Mesodermal cell (in vitro differentiated cells): ENCODE results near the gene TTC7B.

Experiments used
- H3K27ac ChIP-seq: 2 replicates; pipeline ENCODE4 v1.7.0; 2013; ENCODE audit warnings: mild to moderate bottlenecking, low read depth, low read length, moderate library complexity; ENCODE audit not compliant: severe bottlenecking
- H3K36me3 ChIP-seq: 2 replicates; pipeline ENCODE4 v1.7.1; 2013; ENCODE audit warnings: mild to moderate bottlenecking, low read length, moderate library complexity; ENCODE audit not compliant: control insufficient read depth, insufficient read depth
- H3K4me1 ChIP-seq: one replicate; pipeline ENCODE4 v1.7.1; 2013; ENCODE audit warnings: mild to moderate bottlenecking, low read length; ENCODE audit not compliant: insufficient read depth, control insufficient read depth, poor library complexity, severe bottlenecking
- H3K4me3 ChIP-seq: 2 replicates; pipeline ENCODE4 v1.7.0; 2013; ENCODE audit warnings: low read length, control low read depth, mild to moderate bottlenecking; ENCODE audit not compliant: insufficient read depth, poor library complexity, severe bottlenecking; ENCODE audit errors: extremely low read depth
- H3K9me3 ChIP-seq: 2 replicates; pipeline ENCODE4 v1.7.1; 2013; ENCODE audit warnings: mild to moderate bottlenecking, low read length, moderate library complexity; ENCODE audit not compliant: control insufficient read depth
- WGBS, 2 experiments: methylation state at CpG; one replicate each; pipeline ENCODE4 v1.1.5; 2013; ENCODE audit warnings: missing lambda C conversion rate in 2 of 2; ENCODE audit not compliant: insufficient coverage in 2 of 2; 5-methylcytosine and 5-hydroxymethylcytosine counted together

TTC7B gene

GRCh38 chr14:90674043-90674670 lies 142.1 kb downstream of the TTC7B start:
- no peak overlapping the region for H3K27ac ChIP-seq
- peaks cover 6% of the 10 kb centered on the region for H3K9me3 ChIP-seq
- 91% methylated on average over 7 of the region's 8 CpGs for WGBS, 2 experiments

GRCh38 chr14:90671382-90672234 lies 144.6 kb downstream of the TTC7B start:
- peaks cover 47% of the 10 kb centered on the region for H3K36me3 ChIP-seq
- H3K9me3 ChIP-seq: peaks cover 9% of the 10 kb centered on the region
- H3K4me1 ChIP-seq: peaks cover 15% of the 10 kb centered on the region
- no peak overlapping the region for H3K27ac ChIP-seq
- H3K4me3 ChIP-seq: no peak overlapping the region
- WGBS, 2 experiments: 89 to 97% methylated on average over 5 to 7 of the region's 10 CpGs

More at GRCh38 chr14:90674043-90674670, 142.1 kb downstream of the TTC7B start:
- H3K4me3 ChIP-seq: no peak overlapping the region
- H3K36me3 ChIP-seq: peaks cover 33% of the 10 kb centered on the region
- peaks cover 39% of the 10 kb centered on the region for H3K4me1 ChIP-seq

GRCh38 chr14:90669731-90670130 lies 146.5 kb downstream of the TTC7B start:
- H3K36me3 ChIP-seq: peaks cover 42% of the 10 kb centered on the region
- H3K4me3 ChIP-seq: no peak overlapping the region
- H3K9me3 ChIP-seq: peaks cover 9% of the 10 kb centered on the region
- H3K4me1 ChIP-seq: peaks cover under 1% of the 10 kb centered on the region
- no peak overlapping the region for H3K27ac ChIP-seq
- 100% methylated on average over 1 of the region's 1 CpG; no CpG with 5 or more reads in 1 of the 2 experiments for WGBS, 2 experiments

- WGBS, 2 experiments: 97 to 100% methylated on average over 2 to 3 of the region's 3 CpGs
- Histone ChIP-seq H3K4me1 (no peaks in the 10 kb centered on the region), H3K27ac (no peak overlapping the region), H3K36me3 (peaks cover 32% of the 10 kb centered on the region), H3K9me3 (peaks cover 9% of the 10 kb centered on the region), H3K4me3 (no peak overlapping the region)
Measured at GRCh38 chr14:90666571-90666970, 149.7 kb downstream of the TTC7B start.

GRCh38 chr14:90665321-90666000 lies 150.8 kb downstream of the TTC7B start:
- Histone ChIP-seq H3K36me3 (peaks cover 21% of the 10 kb centered on the region), H3K4me1 (no peaks in the 10 kb centered on the region), H3K9me3 (peaks cover 9% of the 10 kb centered on the region), H3K27ac (no peak overlapping the region), H3K4me3 (no peak overlapping the region)
- WGBS, 2 experiments: 100% methylated on average over 4 of the region's 9 CpGs

GRCh38 chr14:90664911-90665310 lies 151.3 kb downstream of the TTC7B start:
- Histone ChIP-seq H3K36me3 (peaks cover 19% of the 10 kb centered on the region), H3K9me3 (peaks cover 7% of the 10 kb centered on the region), H3K4me1 (no peaks in the 10 kb centered on the region), H3K27ac (no peak overlapping the region), H3K4me3 (no peak overlapping the region)
- whole genome bisulfite sequencing, 2 experiments: no CpG with 5 or more reads among the region's 1 CpG

- no peak overlapping the region for H3K4me3 ChIP-seq
- 92 to 100% methylated on average over 4 to 5 of the region's 5 CpGs for WGBS, 2 experiments
- H3K27ac ChIP-seq: no peak overlapping the region
- H3K9me3 ChIP-seq: no peaks in the 10 kb centered on the region
- peaks cover 19% of the 10 kb centered on the region for H3K36me3 ChIP-seq
- H3K4me1 ChIP-seq: peaks cover 4% of the 10 kb centered on the region
Measured at GRCh38 chr14:90663680-90664079, 152.6 kb downstream of the TTC7B start.

- Histone ChIP-seq H3K27ac (no peak overlapping the region), H3K4me3 (no peak overlapping the region), H3K9me3 (no peaks in the 10 kb centered on the region), H3K36me3 (peaks cover 15% of the 10 kb centered on the region), H3K4me1 (peaks cover 4% of the 10 kb centered on the region)
- 100% methylated on average over 1 of the region's 5 CpGs for WGBS, 2 experiments
Measured at GRCh38 chr14:90663140-90663539, 153.1 kb downstream of the TTC7B start.

- peaks cover 16% of the 10 kb centered on the region for H3K36me3 ChIP-seq
- WGBS, 2 experiments: 87 to 89% methylated on average over 7 of the region's 7 CpGs
Measured at GRCh38 chr14:90661866-90662265, 154.4 kb downstream of the TTC7B start.

GRCh38 chr14:90660865-90661570 lies 155.2 kb downstream of the TTC7B start:
- Histone ChIP-seq H3K36me3 (peaks cover 18% of the 10 kb centered on the region), H3K27ac (no peak overlapping the region), H3K9me3 (no peaks in the 10 kb centered on the region), H3K4me3 (no peak overlapping the region), H3K4me1 (peaks cover 9% of the 10 kb centered on the region)
- WGBS, 2 experiments: 82 to 88% methylated on average over 15 to 17 of the region's 17 CpGs

More at GRCh38 chr14:90661866-90662265, 154.4 kb downstream of the TTC7B start:
- H3K4me3 ChIP-seq: no peak overlapping the region
- H3K4me1 ChIP-seq: peaks cover 7% of the 10 kb centered on the region
- no peaks in the 10 kb centered on the region for H3K9me3 ChIP-seq
- no peak overlapping the region for H3K27ac ChIP-seq
